CD4-positive, alpha-beta memory T cell (primary cell): ENCODE measurements around the gene EPHB1. TPM values are rescaled to one million over a fixed set of nuclear protein-coding genes. Genes with fewer than 3 reads are reported as not detected.

Experiments used
- CTCF ChIA-PET: fragments of 350-600 bp; sonication (Branson Sonifier 250); formaldehyde crosslinking; loops from one replicate; lab custom pipeline; 2021; ENCODE audit warnings: inconsistent platforms; ENCODE audit not compliant: partially characterized antibody; lab: Charles Lee
- POLR2A ChIA-PET: fragments of 350-600 bp; sonication (Branson Sonifier 250); formaldehyde crosslinking; loops from one replicate; lab custom pipeline; 2021; ENCODE audit not compliant: partially characterized antibody; lab: Charles Lee
- DNase-seq, 5 donors: peaks; one replicate each; pipeline versions ENCODE4 v3.0.0 to v3.0.0-alpha.2; 2020 to 2022; ENCODE audit warnings: mixed read lengths in 1 of 5
- H3K27ac ChIP-seq: one replicate; pipeline ENCODE4 v1.7.0; 2013; ENCODE audit warnings: low read depth, low read length
- H3K27me3 ChIP-seq: 2 replicates; pipeline ENCODE4 v1.7.0; 2013; ENCODE audit warnings: mild to moderate bottlenecking, low read length, moderate library complexity; ENCODE audit not compliant: insufficient read depth
- H3K36me3 ChIP-seq: 2 replicates; pipeline ENCODE4 v1.7.0; 2013; ENCODE audit warnings: mild to moderate bottlenecking, low read length, moderate library complexity; ENCODE audit not compliant: insufficient read depth
- H3K4me1 ChIP-seq: 2 replicates; pipeline ENCODE4 v1.7.0; 2013; ENCODE audit warnings: mild to moderate bottlenecking, low read length, moderate library complexity; ENCODE audit not compliant: insufficient read depth
- H3K4me3 ChIP-seq, 2 donors: one replicate each; pipeline ENCODE4 v1.7.0; 2013; ENCODE audit warnings: low read length in 2 of 2, mild to moderate bottlenecking in 1 of 2
- H3K9me3 ChIP-seq, 2 donors: one replicate each; pipeline ENCODE4 v1.7.0; 2013; ENCODE audit warnings: low read length in 2 of 2, control low read depth in 1 of 2; ENCODE audit not compliant: control insufficient read depth in 1 of 2
- H3K27ac Mint-ChIP-seq, 7 donors: one replicate each; pipeline ENCODE4 v1.8.0; 2020 to 2021; ENCODE audit warnings: mixed read lengths in 7 of 7, mild to moderate bottlenecking in 6 of 7, inconsistent platforms in 3 of 7, moderate library complexity in 3 of 7
- H3K27me3 Mint-ChIP-seq, 2 donors: one replicate each; pipeline ENCODE4 v1.8.0; 2020 to 2021; ENCODE audit warnings: mixed read lengths in 2 of 2
- H3K36me3 Mint-ChIP-seq, 2 donors: one replicate each; pipeline ENCODE4 v1.8.0; 2020 to 2021; ENCODE audit warnings: mixed read lengths in 2 of 2, inconsistent platforms in 1 of 2, mild to moderate bottlenecking in 1 of 2
- H3K4me1 Mint-ChIP-seq, 4 donors: one replicate each; pipeline ENCODE4 v1.8.0; 2020 to 2021; ENCODE audit warnings: mixed read lengths in 4 of 4, mild to moderate bottlenecking in 1 of 4
- H3K4me3 Mint-ChIP-seq, 8 donors: one replicate each; pipeline ENCODE4 v1.8.0; 2020 to 2021; ENCODE audit warnings: mixed read lengths in 8 of 8, mild to moderate bottlenecking in 7 of 8, moderate library complexity in 6 of 8, inconsistent platforms in 3 of 8
- H3K9me3 Mint-ChIP-seq, 8 donors: one replicate each; pipeline ENCODE4 v1.8.0; 2020 to 2021; ENCODE audit warnings: mixed read lengths in 8 of 8, mild to moderate bottlenecking in 5 of 8, inconsistent platforms in 3 of 8, moderate library complexity in 1 of 8
- intact Hi-C: fragments of 100-400 bp; cut with micrococcal nuclease; formaldehyde crosslinking; loops from one replicate; pipeline ENCODE4 v1.15.1; 2023
- polyA plus RNA-seq, 2 donors: library from polyadenylated mRNA; unstranded; fragments of 300-500 nt; fragmentation: Illumina TruSeq; gene quantifications; one replicate each; pipeline ENCODE4 v1.2.3, GENCODE V29; 2021
- total RNA-seq, 2 experiments: library from RNA; stranded (reverse); gene quantifications; one replicate each; pipeline ENCODE4 v1.2.3, GENCODE V29; 2021

The EPHB1 gene
- total and polyA plus RNA-seq, 4 experiments from 2014 or later, result 0.30 to 0.69 (median 0.43) TPM; not detected in 1

DNA sequence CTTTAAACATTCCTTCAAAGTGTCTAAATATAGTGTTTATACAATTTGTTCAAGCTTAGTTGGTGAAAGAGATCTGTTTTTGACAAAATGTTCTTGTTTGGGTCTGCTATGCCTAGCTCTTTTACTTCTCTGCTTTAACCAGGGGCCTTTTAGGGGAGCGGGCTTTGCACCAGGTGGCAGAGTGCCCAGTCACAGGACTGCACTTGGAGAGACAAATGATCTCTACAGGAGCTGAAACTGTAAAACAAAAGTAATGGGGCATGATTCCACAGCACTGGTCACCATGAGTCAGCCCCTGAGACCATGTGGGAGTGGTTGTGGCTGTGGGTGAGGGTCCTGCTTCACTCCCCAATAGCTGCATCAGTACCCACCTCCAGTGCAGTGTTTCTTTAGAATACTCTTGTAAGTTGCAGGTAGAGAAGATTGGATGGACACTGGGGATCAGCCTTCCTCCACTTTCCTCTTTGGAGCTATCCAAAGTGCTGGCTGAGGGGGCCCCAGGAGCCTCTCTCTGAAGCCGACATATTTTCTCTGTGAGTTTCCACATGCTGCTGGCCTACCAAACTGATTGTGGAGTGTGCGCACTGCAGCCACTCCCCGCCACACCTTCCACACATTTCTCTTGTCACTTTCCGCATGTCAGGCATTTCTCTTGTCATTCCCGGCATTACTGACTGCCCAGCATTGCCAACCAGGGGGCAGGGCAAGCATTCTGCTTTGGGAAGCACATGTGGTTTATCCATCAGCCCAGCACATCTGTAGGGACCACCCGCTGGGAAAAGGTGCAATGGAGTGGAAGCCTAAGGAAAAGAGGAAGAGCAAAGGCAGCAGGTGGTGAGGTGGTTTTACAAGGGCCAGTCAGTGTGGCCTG lies 110.0 kb downstream of the EPHB1 start:
- ChIA-PET POLR2A (no interaction called here), CTCF (no interaction called here)
- H3K9me3 ChIP-seq, result no peaks in the 10 kb centered on the region
- Mint-ChIP-seq H3K4me1 (peaks cover 0 to 5% (median 1%) of the 10 kb centered on the region in 4 donors), H3K27ac (no peak overlapping the region), H3K4me3 (no peak overlapping the region), H3K9me3 (no peaks in the 10 kb centered on the region), H3K27me3 (peaks cover 0 to 4% of the 10 kb centered on the region in 2 donors), H3K36me3 (no peaks in the 10 kb centered on the region)
- no peaks in the 10 kb centered on the region for H3K4me1 ChIP-seq
- H3K4me3 ChIP-seq, result no peak overlapping the region
- intact Hi-C loops, result no loop called here
- DNase-seq, result no peak
- H3K27ac ChIP-seq, result no peak overlapping the region
- no peaks in the 10 kb centered on the region for H3K27me3 ChIP-seq
- no peaks in the 10 kb centered on the region for H3K36me3 ChIP-seq

DNA sequence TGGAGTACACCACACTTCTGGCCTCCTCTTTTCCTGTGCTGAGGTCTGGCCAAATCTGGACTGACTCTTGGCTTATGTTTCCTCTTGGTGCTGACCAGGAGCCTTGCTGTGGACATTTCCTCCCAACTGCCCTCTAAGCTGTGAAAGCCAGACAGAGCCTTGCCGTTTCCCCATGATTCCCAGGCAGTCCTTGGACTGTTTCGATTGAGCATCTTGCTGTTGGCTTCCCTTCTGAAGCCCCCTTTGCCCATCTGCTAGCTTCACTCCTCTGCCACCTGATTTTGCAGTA lies 110.5 kb downstream of the EPHB1 start:
- no peaks in the 10 kb centered on the region for H3K9me3 ChIP-seq
- ChIA-PET CTCF (no interaction called here), POLR2A (no interaction called here)
- no peak overlapping the region for H3K27ac Mint-ChIP-seq
- H3K27me3 Mint-ChIP-seq, result peaks cover 0 to under 1% of the 10 kb centered on the region in 2 donors
- no peaks in the 10 kb centered on the region for H3K27me3 ChIP-seq
- peaks cover 0 to 5% (median 1%) of the 10 kb centered on the region in 4 donors for H3K4me1 Mint-ChIP-seq
- no peak overlapping the region for H3K27ac ChIP-seq
- no peaks in the 10 kb centered on the region for H3K36me3 Mint-ChIP-seq
- intact Hi-C loops, result no loop called here
- H3K4me1 ChIP-seq, result no peaks in the 10 kb centered on the region
- H3K4me3 Mint-ChIP-seq, result no peak overlapping the region
- H3K36me3 ChIP-seq, result no peaks in the 10 kb centered on the region
- no peak overlapping the region for H3K4me3 ChIP-seq
- DNase-seq, result no peak
- H3K9me3 Mint-ChIP-seq, result no peaks in the 10 kb centered on the region

DNA sequence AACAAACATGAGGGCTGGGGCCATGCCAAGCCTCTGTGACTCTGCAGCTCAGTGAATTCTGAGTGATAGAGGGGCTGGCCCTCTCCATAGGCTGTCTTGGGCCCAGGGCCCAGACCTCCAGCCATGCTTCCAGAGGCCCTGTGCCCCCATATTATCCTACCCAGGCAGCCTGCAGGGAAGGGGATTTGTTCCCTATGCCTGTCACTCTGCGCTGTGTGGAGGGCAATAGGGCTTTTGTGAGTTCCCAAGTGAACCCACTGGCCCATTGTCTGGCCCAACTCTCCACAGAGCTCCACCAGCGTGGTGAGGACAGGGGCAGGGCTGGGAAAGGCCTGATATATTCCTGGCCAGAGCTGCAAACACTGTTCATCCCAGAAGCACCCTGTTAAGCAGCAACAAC lies 113.2 kb downstream of the EPHB1 start:
- no peak overlapping the region for H3K27ac ChIP-seq
- no peak for DNase-seq
- Mint-ChIP-seq H3K4me1 (peaks cover 0 to 5% (median 1%) of the 10 kb centered on the region in 4 donors), H3K27me3 (no peaks in the 10 kb centered on the region), H3K27ac (no peak overlapping the region), H3K4me3 (no peak overlapping the region), H3K36me3 (no peaks in the 10 kb centered on the region), H3K9me3 (no peaks in the 10 kb centered on the region)
- H3K4me3 ChIP-seq, result no peak overlapping the region
- ChIA-PET POLR2A (no interaction called here), CTCF (no interaction called here)
- no peaks in the 10 kb centered on the region for H3K36me3 ChIP-seq
- H3K9me3 ChIP-seq, result no peaks in the 10 kb centered on the region
- H3K27me3 ChIP-seq, result no peaks in the 10 kb centered on the region
- intact Hi-C loops, result no loop called here
- no peaks in the 10 kb centered on the region for H3K4me1 ChIP-seq

DNA sequence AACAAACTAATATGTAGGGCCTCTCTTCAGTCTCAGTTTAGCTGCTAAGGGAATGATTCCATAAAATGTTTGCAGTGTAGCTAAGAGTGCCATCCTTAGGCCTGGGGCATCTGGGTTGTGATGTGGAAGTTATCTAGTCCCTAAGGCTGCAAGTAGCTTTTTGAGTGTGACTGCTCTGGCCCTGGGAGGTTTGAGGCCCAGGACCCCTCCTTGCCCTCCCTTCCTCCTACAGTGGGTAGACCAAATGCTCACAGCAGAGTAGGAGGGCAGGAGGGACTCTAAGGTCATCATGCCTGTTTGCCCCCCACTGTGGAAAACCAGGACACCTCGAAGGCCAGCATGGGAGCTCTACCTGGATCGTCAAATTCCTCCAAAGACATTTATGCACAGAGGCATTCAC lies 115.0 kb downstream of the EPHB1 start:
- POLR2A ChIA-PET, result no interaction called here
- H3K27ac ChIP-seq, result no peak overlapping the region
- no peaks in the 10 kb centered on the region for H3K27me3 ChIP-seq
- H3K4me3 ChIP-seq, result no peak overlapping the region
- H3K4me1 Mint-ChIP-seq, result no peaks in the 10 kb centered on the region
- H3K4me1 ChIP-seq, result no peaks in the 10 kb centered on the region
- no peak overlapping the region for H3K27ac Mint-ChIP-seq
- H3K9me3 ChIP-seq, result no peaks in the 10 kb centered on the region
- CTCF ChIA-PET, result interaction anchor here (1.0 kb wide), 1 partner anchor 16 kb away, joined by 3 read pairs; no protein-coding TSS in a partner anchor
- intact Hi-C loops, result no loop called here
- H3K4me3 Mint-ChIP-seq, result no peak overlapping the region
- no peaks in the 10 kb centered on the region for H3K36me3 ChIP-seq
- no peaks in the 10 kb centered on the region for H3K9me3 Mint-ChIP-seq
- no peak for DNase-seq
- H3K27me3 Mint-ChIP-seq, result no peaks in the 10 kb centered on the region
- no peaks in the 10 kb centered on the region for H3K36me3 Mint-ChIP-seq

DNA sequence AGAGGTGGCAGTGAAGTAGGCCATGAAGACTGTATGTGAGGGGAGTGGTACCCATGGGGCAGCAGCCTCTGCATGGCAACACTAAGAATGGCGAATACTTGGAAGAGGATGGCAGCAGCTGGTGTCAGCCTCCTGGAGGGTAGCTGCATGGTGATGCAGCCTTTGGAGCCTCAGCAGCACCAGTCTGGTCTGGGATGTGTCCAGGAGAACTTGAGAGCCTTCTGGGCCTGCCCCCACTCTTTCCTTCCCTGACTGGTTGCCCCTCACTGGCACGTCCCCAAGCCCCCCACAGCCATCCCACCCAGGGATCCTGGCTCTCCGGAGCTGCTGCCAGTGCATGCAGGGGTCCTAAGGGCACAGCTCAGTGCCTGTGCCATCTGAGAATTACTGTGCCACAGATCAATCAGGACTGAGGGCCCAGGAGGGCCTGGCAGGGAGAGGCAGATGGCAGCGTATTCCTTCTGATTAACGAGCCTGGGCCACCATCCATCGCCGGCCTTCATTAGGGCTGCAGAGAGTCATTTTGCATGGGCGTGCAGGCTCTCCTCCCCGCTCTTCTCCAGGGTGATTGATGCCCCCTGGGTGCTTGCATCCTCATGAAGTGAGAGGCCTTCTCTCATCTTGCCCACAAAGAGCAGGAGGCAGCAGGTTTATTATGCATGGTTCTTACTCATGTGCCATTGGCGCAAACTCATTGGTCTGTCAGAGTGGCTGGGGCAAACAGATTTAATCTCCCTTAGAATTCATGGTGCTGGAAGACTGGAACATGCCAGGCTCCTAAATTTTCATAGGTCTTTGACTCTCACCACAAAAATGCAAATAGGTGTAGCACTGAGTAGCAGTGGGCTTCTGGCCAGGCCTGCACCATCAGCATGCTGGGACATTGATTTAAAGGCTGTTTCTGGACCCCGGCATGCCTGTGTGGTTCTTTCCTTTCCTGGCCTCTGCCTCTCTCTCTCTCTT lies 116.8 kb downstream of the EPHB1 start:
- Mint-ChIP-seq H3K27ac (no peak overlapping the region), H3K4me3 (no peak overlapping the region), H3K27me3 (no peaks in the 10 kb centered on the region), H3K4me1 (no peaks in the 10 kb centered on the region), H3K9me3 (peaks cover 0 to 7% (median 0%) of the 10 kb centered on the region in 8 donors), H3K36me3 (no peaks in the 10 kb centered on the region)
- no peaks in the 10 kb centered on the region for H3K36me3 ChIP-seq
- no peaks in the 10 kb centered on the region for H3K27me3 ChIP-seq
- no peaks in the 10 kb centered on the region for H3K4me1 ChIP-seq
- no peak overlapping the region for H3K27ac ChIP-seq
- intact Hi-C loops, result no loop called here
- DNase-seq, result no peak
- H3K9me3 ChIP-seq, result no peaks in the 10 kb centered on the region
- no peak overlapping the region for H3K4me3 ChIP-seq
- ChIA-PET CTCF (no interaction called here), POLR2A (no interaction called here)

DNA sequence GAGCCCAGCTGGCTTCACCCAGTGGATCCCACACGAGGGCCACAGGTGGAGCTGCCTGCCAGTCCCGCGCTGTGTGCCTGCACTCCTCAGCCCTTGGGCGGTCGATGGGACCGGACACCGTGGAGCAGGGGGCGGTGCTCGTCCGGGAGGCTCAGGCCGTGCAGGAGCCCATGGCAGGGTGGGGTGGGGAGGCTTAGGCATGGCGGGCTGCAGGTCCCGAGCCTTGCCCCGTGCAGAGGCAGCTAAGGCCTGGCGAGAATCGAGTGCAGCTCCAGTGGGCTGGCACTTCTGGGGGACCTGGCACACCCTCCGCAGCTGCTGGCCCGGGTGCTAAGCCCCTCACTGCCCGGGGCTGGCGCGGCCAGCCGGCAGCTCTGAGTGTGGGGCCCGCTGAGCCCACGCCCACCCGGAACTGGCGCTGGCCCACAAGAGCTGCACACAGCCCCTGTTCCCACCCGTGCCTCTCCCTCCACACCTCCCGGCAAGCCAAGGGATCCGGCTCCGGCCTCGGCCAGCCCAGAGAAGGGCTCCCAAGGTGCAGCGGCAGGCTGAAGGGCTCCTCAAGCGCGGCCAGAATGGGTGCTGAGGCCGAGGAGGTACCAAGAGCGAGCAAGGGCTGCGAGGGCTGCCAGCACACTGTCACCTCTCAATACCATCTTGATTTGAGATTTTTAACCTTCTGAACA lies 121.4 kb downstream of the EPHB1 start:
- intact Hi-C loops, result no loop called here
- Histone ChIP-seq H3K4me1 (no peaks in the 10 kb centered on the region), H3K27me3 (no peaks in the 10 kb centered on the region), H3K27ac (no peak overlapping the region), H3K4me3 (no peak overlapping the region), H3K9me3 (no peaks in the 10 kb centered on the region), H3K36me3 (no peaks in the 10 kb centered on the region)
- POLR2A ChIA-PET, result no interaction called here
- CTCF ChIA-PET, result no interaction called here
- H3K9me3 Mint-ChIP-seq, result peaks cover 0 to 7% (median 0%) of the 10 kb centered on the region in 8 donors
- DNase-seq, result no peak
- no peak overlapping the region for H3K27ac Mint-ChIP-seq
- no peaks in the 10 kb centered on the region for H3K36me3 Mint-ChIP-seq
- H3K27me3 Mint-ChIP-seq, result no peaks in the 10 kb centered on the region
- H3K4me3 Mint-ChIP-seq, result no peak overlapping the region
- H3K4me1 Mint-ChIP-seq, result peaks cover 0 to 4% (median 3%) of the 10 kb centered on the region in 4 donors

DNA sequence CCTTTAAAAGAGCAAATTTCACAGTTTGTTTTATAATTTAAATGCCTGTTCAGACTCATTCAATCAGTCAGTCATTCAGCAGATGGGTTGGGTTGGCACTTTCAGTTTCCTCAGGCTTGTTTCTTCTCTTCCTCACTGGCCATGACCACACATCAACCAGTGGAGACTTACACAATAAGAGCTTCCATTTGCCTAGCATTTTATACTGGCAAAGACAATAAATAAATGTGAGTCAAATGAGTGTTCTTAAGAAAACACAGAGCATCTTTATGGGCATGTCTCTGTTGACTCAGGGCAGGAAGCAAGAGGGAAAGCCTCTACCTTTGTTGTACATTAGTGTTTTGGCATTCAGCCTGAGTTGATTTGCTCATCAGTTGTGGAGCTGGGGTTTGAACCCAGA lies 122.6 kb downstream of the EPHB1 start:
- Mint-ChIP-seq H3K4me1 (peaks cover 0 to 4% (median 3%) of the 10 kb centered on the region in 4 donors), H3K9me3 (peaks cover 0 to 7% (median 0%) of the 10 kb centered on the region in 8 donors), H3K27ac (no peak overlapping the region), H3K36me3 (no peaks in the 10 kb centered on the region), H3K27me3 (no peaks in the 10 kb centered on the region), H3K4me3 (no peak overlapping the region)
- ChIA-PET POLR2A (no interaction called here), CTCF (no interaction called here)
- H3K4me1 ChIP-seq, result no peaks in the 10 kb centered on the region
- no peak for DNase-seq
- no peak overlapping the region for H3K27ac ChIP-seq
- intact Hi-C loops, result no loop called here
- H3K27me3 ChIP-seq, result no peaks in the 10 kb centered on the region
- no peaks in the 10 kb centered on the region for H3K9me3 ChIP-seq
- no peaks in the 10 kb centered on the region for H3K36me3 ChIP-seq
- no peak overlapping the region for H3K4me3 ChIP-seq
